ENCODE measurements around the gene KLHDC7B. TPM values are rescaled to one million over a fixed set of nuclear protein-coding genes. Genes with fewer than 3 reads are reported as not detected.

KLHDC7B gene
- total and polyA plus RNA-seq, 2 of the 13 experiments (the other 11 are each of a cell fraction or from before 2014, with no cell fraction given): 0.11 TPM; not detected in 1

- TF ChIP-seq, protein P1, sequence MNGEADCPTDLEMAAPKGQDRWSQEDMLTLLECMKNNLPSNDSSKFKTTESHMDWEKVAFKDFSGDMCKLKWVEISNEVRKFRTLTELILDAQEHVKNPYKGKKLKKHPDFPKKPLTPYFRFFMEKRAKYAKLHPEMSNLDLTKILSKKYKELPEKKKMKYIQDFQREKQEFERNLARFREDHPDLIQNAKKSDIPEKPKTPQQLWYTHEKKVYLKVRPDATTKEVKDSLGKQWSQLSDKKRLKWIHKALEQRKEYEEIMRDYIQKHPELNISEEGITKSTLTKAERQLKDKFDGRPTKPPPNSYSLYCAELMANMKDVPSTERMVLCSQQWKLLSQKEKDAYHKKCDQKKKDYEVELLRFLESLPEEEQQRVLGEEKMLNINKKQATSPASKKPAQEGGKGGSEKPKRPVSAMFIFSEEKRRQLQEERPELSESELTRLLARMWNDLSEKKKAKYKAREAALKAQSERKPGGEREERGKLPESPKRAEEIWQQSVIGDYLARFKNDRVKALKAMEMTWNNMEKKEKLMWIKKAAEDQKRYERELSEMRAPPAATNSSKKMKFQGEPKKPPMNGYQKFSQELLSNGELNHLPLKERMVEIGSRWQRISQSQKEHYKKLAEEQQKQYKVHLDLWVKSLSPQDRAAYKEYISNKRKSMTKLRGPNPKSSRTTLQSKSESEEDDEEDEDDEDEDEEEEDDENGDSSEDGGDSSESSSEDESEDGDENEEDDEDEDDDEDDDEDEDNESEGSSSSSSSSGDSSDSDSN (CRISPR knock-in tag; IDR thresholded peaks at IDR 0.05): peak; percentile 85
- TF ChIP-seq, protein P2, sequence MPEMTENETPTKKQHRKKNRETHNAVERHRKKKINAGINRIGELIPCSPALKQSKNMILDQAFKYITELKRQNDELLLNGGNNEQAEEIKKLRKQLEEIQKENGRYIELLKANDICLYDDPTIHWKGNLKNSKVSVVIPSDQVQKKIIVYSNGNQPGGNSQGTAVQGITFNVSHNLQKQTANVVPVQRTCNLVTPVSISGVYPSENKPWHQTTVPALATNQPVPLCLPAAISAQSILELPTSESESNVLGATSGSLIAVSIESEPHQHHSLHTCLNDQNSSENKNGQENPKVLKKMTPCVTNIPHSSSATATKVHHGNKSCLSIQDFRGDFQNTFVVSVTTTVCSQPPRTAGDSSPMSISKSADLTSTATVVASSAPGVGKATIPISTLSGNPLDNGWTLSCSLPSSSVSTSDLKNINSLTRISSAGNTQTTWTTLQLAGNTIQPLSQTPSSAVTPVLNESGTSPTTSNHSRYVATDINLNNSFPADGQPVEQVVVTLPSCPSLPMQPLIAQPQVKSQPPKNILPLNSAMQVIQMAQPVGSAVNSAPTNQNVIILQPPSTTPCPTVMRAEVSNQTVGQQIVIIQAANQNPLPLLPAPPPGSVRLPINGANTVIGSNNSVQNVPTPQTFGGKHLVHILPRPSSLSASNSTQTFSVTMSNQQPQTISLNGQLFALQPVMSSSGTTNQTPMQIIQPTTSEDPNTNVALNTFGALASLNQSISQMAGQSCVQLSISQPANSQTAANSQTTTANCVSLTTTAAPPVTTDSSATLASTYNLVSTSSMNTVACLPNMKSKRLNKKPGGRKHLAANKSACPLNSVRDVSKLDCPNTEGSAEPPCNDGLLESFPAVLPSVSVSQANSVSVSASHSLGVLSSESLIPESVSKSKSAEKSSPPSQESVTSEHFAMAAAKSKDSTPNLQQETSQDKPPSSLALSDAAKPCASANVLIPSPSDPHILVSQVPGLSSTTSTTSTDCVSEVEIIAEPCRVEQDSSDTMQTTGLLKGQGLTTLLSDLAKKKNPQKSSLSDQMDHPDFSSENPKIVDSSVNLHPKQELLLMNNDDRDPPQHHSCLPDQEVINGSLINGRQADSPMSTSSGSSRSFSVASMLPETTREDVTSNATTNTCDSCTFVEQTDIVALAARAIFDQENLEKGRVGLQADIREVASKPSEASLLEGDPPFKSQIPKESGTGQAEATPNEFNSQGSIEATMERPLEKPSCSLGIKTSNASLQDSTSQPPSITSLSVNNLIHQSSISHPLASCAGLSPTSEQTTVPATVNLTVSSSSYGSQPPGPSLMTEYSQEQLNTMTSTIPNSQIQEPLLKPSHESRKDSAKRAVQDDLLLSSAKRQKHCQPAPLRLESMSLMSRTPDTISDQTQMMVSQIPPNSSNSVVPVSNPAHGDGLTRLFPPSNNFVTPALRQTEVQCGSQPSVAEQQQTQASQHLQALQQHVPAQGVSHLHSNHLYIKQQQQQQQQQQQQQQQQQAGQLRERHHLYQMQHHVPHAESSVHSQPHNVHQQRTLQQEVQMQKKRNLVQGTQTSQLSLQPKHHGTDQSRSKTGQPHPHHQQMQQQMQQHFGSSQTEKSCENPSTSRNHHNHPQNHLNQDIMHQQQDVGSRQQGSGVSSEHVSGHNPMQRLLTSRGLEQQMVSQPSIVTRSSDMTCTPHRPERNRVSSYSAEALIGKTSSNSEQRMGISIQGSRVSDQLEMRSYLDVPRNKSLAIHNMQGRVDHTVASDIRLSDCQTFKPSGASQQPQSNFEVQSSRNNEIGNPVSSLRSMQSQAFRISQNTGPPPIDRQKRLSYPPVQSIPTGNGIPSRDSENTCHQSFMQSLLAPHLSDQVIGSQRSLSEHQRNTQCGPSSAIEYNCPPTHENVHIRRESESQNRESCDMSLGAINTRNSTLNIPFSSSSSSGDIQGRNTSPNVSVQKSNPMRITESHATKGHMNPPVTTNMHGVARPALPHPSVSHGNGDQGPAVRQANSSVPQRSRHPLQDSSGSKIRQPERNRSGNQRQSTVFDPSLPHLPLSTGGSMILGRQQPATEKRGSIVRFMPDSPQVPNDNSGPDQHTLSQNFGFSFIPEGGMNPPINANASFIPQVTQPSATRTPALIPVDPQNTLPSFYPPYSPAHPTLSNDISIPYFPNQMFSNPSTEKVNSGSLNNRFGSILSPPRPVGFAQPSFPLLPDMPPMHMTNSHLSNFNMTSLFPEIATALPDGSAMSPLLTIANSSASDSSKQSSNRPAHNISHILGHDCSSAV (CRISPR knock-in tag; IDR thresholded peaks at IDR 0.05; ENCODE audit: borderline replicate concordance): peak; percentile 63; the same call in 1 of the 2 replicates
- TF ChIP-seq ATF3 (CRISPR knock-in tag; IDR thresholded peaks at IDR 0.05) (no peak), DPF2 (CRISPR knock-in tag; IDR thresholded peaks at IDR 0.05; ENCODE audit: borderline replicate concordance, low read depth) (no peak), ZBTB44 (CRISPR knock-in tag; IDR thresholded peaks at IDR 0.05) (no peak), IRX3 (CRISPR knock-in tag; IDR thresholded peaks at IDR 0.05; ENCODE audit: borderline replicate concordance, low read depth) (no peak; the same call in 1 of the 2 replicates), ZNF550 (CRISPR knock-in tag; IDR thresholded peaks at IDR 0.05; ENCODE audit: borderline replicate concordance) (peak; percentile 73; the same call in 1 of the 2 replicates), HHEX (CRISPR knock-in tag; IDR thresholded peaks at IDR 0.05) (no peak)
- TF ChIP-seq, protein P3, sequence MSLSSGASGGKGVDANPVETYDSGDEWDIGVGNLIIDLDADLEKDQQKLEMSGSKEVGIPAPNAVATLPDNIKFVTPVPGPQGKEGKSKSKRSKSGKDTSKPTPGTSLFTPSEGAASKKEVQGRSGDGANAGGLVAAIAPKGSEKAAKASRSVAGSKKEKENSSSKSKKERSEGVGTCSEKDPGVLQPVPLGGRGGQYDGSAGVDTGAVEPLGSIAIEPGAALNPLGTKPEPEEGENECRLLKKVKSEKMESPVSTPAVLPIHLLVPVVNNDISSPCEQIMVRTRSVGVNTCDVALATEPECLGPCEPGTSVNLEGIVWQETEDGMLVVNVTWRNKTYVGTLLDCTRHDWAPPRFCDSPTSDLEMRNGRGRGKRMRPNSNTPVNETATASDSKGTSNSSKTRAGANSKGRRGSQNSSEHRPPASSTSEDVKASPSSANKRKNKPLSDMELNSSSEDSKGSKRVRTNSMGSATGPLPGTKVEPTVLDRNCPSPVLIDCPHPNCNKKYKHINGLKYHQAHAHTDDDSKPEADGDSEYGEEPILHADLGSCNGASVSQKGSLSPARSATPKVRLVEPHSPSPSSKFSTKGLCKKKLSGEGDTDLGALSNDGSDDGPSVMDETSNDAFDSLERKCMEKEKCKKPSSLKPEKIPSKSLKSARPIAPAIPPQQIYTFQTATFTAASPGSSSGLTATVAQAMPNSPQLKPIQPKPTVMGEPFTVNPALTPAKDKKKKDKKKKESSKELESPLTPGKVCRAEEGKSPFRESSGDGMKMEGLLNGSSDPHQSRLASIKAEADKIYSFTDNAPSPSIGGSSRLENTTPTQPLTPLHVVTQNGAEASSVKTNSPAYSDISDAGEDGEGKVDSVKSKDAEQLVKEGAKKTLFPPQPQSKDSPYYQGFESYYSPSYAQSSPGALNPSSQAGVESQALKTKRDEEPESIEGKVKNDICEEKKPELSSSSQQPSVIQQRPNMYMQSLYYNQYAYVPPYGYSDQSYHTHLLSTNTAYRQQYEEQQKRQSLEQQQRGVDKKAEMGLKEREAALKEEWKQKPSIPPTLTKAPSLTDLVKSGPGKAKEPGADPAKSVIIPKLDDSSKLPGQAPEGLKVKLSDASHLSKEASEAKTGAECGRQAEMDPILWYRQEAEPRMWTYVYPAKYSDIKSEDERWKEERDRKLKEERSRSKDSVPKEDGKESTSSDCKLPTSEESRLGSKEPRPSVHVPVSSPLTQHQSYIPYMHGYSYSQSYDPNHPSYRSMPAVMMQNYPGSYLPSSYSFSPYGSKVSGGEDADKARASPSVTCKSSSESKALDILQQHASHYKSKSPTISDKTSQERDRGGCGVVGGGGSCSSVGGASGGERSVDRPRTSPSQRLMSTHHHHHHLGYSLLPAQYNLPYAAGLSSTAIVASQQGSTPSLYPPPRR (CRISPR knock-in tag; IDR thresholded peaks at IDR 0.05; ENCODE audit: borderline replicate concordance): peak; percentile 61
Measured at GRCh38 chr22:50525104-50525857, 20.4 kb upstream of the KLHDC7B start, which contains the start of gene SCO2 (continued).
